Measurements from ENCODE around the gene AHRR.

AHRR gene

GRCh38 chr5:312845-313244 lies 8.7 kb upstream of the AHRR start:
- TF ChIP-seq CTCF (IDR thresholded peaks at IDR 0.05; ENCODE audit: insufficient read depth, low read depth, low read length, missing control alignments), result no peak
- H3K4me3 ChIP-seq (ENCODE audit: low read depth, low read length), result no peak overlapping the region
- no peak for DNase-seq (ENCODE audit: low read depth)

- no peak for DNase-seq (ENCODE audit: low read depth)
- H3K4me3 ChIP-seq (ENCODE audit: low read depth, low read length), result no peak overlapping the region
- no peak for TF ChIP-seq CTCF (IDR thresholded peaks at IDR 0.05; ENCODE audit: insufficient read depth, low read depth, low read length, missing control alignments)
These were observed 8.2 kb upstream of the AHRR start for GRCh38 chr5:313265-313664.

GRCh38 chr5:313806-314376 lies 7.6 kb upstream of the AHRR start:
- no peak for TF ChIP-seq CTCF (IDR thresholded peaks at IDR 0.05; ENCODE audit: insufficient read depth, low read depth, low read length, missing control alignments)
- H3K4me3 ChIP-seq (ENCODE audit: low read depth, low read length), result no peak overlapping the region
- DNase-seq (ENCODE audit: low read depth), result no peak

- TF ChIP-seq CTCF (IDR thresholded peaks at IDR 0.05; ENCODE audit: insufficient read depth, low read depth, low read length, missing control alignments), result no peak
- no peak for DNase-seq (ENCODE audit: low read depth)
- H3K4me3 ChIP-seq (ENCODE audit: low read depth, low read length), result no peak overlapping the region
These were observed 6.6 kb upstream of the AHRR start for GRCh38 chr5:314676-315487.

- no peak overlapping the region for H3K4me3 ChIP-seq (ENCODE audit: low read depth, low read length)
- no peak for TF ChIP-seq CTCF (IDR thresholded peaks at IDR 0.05; ENCODE audit: insufficient read depth, low read depth, low read length, missing control alignments)
- no peak for DNase-seq (ENCODE audit: low read depth)
These were observed 5.9 kb upstream of the AHRR start for GRCh38 chr5:315488-316209.

- DNase-seq (ENCODE audit: low read depth), result no peak
- no peak overlapping the region for H3K4me3 ChIP-seq (ENCODE audit: low read depth, low read length)
- TF ChIP-seq CTCF (IDR thresholded peaks at IDR 0.05; ENCODE audit: insufficient read depth, low read depth, low read length, missing control alignments), result no peak
These were observed 5.1 kb upstream of the AHRR start for GRCh38 chr5:316210-317085.
